ENCODE data around the gene DPYSL4.
A peak's percentile ranks its signal among the peaks of the same experiment; 100 is the strongest.

DPYSL4 gene

DNA sequence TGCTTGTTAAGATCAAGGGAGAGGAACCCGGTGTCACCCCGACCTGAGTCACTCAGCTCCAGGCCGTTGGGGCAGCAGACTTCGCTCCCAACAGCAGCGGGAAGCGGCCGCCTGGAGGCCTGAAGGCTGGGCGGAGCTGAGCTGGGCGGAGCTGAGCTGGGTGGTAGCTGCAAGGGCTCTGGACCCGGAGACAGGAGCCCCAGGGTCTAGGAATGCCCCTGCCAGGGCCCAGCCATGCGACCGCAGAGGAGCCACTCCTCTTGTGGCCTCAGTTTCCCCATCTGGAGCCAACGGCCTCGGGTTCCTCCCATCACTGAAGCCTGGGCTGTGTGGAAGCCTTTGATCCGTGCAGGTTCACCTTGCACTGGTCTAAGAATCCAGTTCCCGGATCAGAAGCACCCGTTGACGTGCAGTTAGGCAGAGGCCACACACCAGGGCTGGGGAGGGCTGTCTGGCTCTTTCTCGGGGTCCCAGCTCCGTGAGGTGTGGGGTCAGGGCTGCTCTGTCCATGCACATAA lies 21.9 kb upstream of the DPYSL4 start:
- DNase-seq, result no peak

DNA sequence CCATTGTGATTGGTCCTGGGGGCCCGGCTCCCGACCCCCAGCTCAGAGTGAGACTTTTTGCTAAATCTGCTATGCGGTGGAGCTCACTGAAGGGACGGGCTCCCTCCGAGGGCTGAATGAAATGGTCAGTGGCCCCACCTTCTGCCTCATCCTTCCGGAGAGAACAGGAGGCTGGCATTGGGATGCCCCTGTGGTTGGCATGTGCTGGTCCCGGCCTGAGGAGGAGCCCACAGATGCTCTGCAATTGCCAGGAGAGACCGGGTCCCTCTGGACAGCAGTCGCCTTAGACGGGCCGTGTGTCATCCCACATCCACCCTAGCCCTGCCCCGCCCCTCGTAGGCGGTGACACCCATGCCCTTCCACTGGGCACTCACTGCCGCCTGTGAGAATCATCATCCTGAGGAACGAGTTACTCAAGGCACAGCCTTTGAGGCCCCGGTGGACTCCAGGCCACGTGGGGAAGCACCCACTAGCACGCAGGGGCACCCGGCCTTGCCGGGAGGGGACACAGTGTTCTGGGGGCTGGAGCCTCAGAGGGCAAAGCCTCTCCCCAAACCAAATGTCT lies 21.2 kb upstream of the DPYSL4 start:
- DNase-seq, result no peak

DNA sequence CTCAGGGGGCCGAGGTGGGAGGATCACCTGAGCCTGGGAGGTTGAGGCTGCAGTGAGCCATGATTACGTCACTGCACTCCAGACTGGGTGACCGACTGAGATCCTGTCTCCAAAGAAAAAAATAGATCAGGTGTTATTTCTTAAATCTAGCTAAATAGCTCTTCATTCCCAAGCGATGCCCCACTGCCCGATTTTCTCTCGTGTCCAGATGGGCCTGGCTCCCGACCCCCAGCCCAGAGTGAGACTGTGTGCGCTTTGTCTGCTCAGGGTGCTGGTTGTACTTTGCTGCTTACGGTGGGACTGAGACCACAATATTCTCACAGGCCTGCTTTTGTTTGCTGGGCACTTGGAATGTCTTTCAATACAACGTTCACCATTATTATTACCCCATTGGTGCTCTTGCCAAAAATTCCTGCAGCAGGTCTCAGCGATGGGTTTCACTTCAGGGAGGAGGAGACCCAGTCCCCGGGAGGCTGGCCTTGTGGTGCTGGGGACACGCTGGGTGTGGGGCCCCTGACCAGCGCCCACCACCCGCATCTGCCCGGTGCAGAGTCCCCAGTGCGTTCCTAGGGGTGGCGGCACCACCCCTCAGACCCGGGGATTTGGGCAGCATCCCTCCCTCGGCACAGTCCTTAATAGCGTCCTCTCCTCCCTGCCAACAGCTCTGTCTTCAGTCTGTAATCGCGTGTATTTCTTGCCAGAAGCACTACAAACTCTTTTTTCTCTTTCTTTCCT lies 20.4 kb upstream of the DPYSL4 start:
- no peak for DNase-seq

DNA sequence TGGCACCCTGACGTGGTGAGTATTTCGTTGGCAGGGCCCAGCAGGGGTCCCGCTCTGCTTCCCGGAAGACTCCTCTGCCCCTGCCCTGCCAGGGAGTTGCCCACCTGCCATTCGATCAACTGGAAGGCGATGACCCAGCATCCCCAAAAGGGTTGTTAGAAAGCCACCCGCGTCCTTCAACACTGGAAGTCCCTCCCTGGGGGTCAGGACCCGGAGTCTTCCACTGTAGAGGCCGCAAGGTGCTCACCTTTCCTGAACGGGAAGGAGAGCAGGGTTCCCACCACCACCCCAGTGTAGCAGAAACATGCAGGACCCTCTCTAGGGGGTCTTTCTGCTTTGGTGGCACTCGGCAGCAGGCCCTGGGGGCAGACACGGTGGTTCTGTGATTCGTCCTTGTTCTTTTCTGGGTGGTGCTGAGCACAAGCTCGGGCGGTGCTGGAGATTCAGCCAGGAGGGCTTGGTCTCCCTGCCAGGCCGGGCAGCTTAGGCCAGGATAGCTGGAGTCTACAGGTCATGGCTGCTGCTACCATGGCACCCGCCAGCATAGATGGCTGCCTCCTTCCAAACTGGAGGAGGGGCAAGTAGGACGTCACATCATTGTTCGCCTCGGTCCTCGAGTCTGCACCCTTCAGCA lies 19.6 kb upstream of the DPYSL4 start:
- DNase-seq, result no peak

DNA sequence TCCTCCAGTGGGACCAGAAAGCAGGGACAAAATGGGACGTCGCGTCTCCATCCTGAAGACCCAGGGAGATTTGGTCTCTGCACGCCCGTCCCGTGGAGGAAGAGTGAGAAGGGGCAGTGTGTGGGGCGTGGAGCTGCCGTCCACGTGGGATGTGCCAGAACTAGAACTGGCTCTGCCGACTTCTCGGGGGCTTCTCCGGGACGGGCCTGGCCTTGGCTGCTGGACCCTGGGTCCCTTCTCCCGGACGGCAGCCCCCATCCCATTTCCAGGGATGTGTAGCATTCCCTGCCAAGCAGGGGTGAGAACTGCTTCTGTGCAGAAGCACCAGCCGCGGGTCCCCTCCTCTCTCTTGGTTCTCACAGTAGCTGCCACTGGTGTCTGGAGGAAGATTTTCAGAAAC lies 18.8 kb upstream of the DPYSL4 start:
- no peak for DNase-seq

DNA sequence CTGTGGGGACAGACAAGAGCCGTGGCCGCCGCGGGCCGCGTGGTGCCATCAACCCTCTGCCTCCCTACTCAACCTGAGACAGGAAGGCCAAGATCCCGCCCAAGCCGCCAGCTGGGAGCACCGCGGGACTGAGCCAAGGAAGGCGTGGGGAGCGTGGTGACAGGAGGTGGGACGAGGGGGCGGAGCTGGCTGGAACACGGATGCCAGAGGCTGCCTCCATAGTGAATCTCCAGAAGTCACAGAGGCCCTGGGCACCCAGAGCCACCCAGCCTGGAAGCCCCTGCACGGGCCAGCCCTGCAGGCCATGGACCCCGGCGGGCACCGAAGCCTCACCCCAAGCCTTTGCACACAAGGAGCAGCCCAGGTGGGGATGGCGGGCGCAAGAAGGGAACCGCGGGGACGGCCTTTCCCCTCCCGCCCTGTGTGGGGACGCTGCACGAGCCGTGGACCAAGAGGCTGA lies 18.1 kb upstream of the DPYSL4 start:
- no peak for DNase-seq

DNA sequence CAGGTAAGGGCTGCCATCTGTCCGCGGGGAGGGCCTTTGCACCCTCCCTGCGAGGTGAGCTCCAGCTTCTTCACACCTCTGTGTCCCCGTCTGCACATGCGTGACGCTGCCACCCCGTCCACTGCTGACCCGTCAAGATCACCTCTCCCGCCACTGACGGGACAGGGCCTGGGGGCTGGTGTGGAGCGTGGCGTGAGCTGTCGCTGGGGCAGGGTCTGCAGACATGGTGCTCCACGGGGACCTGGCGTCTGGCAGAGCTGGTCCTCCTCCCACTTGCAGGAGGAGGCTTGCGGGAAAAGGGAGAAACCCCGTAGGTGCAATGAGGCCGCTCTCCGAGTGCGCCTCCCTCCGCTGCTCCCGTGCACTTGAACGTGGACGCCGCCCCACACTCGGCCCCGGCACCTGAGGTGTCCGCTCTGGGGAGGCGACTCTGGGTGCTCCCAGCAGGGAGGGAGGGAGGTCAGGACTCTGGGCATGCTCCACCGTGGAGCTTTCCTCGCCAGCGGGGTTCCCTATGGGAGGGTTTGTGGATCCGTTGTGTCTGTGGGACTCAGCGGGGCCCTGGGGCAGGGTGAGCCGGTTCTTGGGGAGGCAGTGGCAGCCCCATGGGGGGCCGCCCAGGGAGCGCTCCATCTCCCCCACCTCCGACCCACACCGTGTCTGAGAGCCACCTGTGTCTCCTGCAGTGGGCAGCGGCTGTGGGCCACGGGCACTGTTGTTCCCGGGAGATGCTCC lies 17.6 kb upstream of the DPYSL4 start:
- DNase-seq, result no peak

DNA sequence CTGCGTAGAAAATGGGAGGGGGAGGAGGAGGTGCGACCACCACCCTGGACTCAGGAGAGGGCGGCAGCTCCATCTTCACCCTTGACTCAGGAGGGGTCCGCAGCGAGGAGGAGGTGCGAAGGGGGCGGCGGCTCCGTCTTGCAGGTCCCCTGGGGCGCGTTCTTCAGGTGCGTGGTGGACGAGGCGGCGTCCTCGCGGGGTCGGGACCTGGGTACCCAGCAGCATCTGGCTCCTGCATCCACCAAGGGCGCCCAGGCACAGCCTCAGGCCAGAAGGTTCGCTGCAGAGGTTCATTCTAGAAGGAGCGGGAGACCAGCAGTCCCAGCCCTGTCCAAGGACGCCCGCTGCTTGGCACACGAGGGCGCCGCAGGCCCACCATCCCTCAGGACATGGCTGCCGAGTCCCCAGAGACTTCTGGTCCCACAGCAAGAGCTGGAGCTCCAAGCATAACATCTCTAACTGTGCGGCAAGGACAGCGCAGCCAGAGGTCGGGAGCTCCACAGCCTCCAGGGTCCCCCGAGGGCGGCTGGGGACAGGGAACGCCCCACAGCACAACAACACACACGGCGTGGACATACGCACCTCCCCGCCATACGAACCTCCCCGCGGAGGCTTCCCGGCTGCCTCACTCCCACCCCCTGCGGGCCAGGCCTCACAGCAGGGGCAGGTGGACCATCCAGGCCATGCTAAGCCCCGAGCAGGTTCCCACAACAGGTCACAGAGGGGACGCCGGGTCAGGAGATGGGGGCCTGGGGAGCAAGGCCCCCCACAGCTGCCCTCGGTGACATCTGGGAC lies 16.8 kb upstream of the DPYSL4 start:
- DNase-seq, result no peak

DNA sequence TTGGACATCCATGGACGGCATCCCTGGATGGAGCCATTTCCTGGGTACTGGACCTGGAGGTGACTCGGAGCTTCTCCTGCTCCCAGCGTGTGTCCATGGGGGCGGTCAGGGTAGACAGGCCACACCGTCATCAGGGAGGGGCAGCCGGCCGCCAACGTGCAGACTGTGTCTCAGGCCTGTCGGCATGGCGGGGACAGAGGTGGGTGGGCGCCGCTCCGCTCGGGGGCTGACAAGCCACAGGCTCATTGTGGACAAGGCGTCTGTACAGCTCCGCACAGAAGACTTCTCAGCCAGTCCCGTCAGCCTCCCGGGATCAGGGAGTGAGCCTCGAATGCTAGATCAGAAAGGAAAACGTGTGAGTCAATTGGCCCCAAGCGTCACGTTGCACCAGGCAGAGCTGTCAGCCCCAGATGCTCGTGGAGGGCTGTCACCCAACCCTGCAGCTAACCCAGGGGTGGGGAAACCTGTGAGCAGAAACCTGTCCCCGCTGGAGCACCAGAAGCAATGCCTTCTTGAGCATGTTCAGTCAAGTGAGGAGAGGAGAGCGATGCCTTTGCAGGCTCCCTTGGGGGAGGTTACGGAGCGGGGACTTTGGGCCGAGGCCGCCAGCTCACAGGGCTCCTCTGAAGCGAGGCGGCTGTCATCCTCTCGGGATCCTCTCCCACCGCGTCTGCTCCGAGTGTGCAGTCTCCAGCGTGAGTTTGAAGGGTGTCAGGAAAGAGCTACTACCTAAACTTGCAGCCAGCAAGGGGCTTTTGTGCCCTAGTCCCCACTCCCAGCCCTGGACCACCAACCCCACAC lies 16.0 kb upstream of the DPYSL4 start:
- peak; percentile 80 for DNase-seq

DNA sequence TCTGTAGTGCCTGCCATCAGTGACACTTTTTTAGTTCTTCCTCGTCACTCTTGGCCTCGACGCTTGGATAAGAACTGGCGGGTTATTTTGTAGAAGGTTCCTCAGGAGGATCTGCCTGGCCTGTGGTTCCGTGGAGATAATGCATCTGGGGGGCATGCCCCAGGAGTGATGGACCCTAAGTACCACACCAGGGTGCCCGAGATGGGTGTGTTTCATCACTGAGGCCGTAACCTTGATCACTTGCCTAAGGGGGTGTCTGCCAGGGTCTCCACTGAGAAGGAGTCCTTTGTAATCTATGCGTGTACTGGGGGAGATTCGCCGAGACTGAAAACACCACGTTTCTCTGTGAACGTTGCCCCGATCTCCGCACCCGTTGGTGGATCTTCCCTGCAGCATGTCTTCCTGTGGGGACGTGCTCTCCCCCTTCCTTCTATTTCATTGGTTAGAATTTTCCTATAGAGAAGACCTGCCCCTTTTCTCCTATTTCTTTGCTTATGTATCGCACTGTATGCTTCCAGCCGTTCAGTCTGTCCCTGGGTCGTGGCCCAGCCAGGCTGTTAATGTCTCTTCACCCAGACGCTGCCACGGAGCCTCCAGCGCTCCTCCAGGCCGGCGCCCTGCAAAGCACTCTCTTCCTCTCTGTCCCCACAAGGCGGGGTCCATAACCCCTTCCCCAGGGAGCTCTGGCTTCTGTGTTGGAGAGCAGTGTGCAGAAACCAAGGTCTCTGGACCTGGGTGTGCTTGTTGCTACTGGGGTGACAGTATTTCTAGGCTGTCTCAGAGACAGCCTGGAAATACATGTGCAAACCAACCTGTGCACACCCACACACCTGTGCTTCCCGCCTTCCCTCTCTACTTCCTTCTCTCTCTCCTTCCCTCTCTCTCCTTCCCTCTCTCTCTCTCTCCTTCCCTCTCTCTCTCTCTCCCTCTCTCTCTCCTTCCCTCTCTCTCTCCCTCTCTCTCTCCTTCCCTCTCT lies 14.4 kb upstream of the DPYSL4 start:
- DNase-seq, result no peak

DNA sequence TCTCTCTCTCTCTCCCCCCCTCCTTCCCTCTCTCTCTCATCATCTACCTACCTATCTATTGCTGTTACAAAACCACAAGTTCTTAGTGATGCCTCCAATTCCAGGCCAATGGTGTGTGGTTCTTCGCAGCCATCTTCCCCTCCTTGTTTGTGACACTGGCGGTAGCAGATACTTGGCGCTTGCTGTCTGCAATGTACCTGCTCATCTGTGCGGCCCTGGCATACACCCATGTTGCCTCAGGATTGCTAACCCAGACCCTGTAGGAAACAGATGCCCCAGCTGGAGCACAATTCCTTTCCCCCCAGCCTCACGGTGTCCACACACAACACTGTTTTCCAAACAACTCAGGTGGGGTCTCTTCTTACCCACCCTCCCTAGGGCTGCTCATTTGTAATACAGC lies 13.6 kb upstream of the DPYSL4 start:
- DNase-seq, result no peak

DNA sequence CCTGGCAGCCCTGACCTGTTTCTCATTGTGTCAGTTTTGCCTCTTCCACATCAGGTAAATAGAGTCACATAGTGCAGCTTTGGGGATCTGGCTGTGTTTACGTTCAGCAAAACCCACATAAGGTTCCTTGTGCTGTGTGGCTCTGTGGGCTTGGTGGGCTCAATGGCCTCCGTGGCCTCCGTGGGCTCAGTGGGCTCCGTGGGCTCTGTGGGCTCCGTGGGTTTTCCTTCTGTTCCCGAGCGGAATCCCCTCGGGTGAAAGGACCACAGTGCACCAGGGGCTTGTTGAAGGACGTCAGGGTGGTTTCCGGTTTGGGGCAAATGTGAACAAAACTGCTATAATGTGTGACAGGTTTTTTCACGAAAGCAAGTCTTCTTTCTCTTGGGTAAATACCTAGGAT lies 12.5 kb upstream of the DPYSL4 start:
- no peak for DNase-seq

DNA sequence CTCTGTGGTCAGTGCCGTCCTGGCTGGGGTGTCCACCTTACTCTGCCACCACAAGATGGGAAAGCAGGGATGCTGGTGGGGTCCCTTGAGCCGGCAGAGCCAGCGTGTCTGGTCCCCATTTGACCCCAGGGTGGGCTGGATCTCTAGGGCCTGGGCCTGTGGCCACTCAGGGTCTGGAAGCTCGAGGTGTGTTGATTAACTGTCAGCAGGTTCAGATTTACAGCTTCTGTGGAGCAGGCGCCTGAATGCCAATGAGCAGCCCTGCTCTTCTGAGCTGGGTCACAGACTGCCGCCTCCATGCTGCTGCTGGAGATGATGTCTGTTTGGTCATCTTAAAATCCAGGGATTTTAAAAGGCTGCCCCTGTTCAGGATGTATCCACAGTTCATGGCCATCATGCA lies 11.3 kb upstream of the DPYSL4 start:
- no peak for DNase-seq

DNA sequence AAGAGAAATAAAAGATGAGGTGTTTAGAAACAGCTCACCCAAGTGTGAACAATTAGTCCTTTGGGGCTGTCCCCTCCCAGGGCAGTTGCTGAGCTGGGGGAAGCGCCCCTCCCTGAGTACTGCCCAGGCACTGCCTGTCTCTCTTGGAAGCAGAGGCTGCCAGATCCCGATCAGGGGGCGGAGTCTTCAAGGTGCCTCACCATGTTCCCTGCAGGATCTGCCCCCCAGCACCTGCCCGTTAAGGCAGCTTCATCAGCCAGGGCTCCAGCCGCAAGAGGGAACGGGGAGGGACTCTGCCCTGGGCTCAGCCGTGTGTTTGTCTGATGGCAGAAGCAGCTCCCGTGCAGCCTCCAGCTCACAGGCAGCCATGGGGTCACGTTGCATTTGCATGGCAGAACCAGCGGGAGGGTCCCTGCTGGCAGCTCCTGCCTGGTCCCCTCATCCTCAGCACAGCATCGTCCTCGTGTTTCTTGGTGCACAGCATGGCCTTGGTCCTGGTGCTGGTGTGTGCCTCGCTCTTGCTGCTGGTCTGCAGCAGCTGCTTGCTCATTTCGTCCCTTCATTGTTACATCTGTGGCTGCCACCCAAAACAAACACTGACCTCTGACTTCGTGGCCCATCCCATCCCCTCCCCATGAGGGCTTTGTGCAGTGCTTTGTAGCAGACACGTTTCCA lies 10.7 kb upstream of the DPYSL4 start:
- peak; percentile 45 for DNase-seq

DNA sequence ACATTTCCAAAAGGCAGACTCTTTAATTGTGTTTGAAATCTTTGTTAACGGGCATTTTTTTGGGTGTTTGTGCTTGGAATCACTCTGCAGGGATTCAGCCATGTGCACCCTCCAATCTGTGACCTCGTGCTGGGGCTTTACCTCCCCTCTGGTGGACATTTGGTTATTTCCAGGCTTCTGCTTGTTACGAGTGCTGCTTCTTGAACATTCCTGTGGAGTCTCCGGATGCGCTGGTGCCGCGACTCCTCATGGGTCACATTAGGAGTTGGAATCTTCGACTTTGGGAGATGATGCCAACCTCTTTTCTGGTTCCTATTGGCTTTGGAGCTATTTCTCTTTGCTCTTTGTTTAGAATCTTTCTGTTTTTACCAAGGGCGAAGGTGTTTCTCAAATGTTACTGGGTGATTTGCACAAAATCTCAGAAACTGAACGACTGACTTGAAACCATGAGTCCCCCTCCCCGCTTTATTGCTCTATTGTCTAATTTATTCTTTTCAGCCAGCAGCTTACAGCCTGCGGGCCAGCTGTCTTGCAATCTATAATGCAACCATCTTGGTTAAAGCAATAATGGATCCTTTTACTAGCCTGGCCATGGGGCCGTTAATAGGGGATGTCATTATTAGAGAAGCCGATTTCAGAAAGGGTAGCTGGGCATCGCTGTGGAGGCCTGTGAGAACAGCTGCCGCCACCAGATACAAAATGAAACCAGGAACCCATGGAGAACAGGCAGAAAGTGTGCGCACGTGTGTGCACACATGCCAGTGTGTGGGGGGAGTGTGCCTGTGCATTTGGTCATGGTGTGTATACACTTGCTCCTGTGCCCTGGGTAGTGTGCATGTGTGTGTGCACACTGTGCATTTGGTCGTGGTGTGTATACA lies 9.9 kb upstream of the DPYSL4 start:
- DNase-seq, result no peak

DNA sequence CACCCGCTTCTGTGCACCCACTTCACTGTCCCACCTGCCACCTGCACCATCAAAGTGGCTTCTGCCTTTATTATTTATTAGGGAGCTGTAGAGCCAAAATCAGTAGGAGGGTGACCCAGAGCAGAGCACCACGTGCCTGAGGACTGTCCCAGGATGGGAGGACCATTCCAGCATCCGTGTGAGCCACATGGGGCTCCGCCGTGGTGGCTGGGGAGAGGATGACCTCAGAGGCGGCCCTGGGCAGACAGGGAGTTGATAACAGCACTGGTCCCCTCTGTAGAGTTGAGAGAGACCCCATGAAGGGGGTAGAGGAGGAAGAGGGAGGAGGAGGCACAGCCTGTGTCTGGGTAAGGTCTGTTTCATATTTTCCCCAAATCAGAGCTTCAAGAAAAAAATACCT lies 8.7 kb upstream of the DPYSL4 start:
- no peak for DNase-seq

DNA sequence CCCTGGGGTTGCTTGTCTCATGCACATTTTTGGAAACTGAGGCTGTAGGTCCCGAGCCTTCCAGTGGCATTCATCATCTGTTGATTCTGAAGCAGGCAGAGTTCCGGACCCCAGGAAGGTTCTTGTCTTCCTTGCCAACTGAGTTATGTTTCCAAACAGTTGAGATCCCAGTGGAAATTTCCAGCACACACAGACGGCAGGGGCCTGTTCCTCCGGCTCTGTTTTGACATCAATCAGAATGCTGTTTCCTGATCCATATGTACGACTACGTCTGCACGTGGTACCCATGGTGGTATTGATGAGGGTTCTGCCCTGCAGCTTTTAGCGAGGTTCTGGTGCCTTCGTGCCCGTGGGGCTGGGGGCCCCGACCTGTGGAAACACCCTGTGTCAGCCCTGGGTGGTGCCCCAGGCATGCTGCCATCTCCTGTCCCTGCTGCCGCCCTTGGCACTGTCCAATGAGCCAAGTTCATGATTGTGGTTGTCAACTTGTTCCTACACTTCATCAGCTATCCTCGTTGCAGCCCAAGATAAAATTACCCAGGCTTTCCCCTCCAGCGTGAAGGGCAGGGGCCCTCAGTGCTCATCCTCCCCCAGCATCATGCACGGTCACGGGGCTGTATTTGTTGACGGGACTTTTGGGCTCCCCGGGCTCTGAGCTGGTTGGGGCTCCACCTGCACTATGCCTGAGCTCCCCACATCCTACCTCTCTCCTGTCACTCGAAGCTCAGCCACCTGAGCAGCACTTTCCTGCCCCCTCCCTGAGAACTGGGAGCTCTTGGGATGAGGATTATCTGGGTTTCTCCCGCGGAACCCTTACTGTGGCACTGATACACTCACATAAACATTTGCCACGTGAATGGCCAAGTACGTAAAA lies 7.8 kb upstream of the DPYSL4 start:
- no peak for DNase-seq
